Measurements from ENCODE around the gene SPEF1. TPM values are rescaled to one million over a fixed set of nuclear protein-coding genes. Genes with fewer than 3 reads are reported as not detected.

Gene SPEF1
- total RNA-seq, 4 donors from 2014 or later, result 0.26 to 1.3 (median 0.37) TPM; not detected in 1

DNA sequence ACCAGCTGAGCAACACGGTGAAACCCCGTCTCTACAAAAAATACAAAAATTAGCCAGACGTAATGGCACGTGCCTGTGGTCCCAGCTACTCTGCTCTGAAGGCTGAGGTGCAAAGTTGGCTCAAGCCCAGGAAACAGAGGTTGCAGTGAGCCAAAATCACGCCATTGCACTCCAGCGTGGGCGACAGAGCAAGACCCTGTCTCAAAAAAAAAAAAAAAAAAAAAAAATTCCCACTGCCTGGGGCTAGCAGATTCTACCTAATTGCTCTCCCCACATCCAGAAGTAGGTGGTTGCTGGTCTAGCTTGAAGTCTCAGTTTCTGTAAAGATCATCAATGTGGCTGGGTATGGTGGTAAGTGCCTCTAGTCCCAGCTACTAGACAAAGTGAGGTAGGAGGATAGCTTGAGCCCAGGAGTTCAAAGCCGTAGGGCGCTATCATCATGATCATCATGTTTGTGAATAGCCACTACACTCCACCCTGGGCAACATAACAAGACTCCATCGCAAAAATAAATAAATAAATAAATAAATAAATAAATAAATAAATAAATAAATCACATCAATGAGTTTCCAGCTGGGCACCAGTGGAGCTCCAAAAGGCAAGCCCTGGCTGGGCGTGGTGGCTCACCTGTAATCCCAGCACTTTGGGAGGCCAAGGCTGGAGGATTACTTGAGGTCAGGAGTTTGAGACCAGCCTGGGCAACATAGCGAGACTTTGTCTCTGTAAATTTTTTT is 32.8 kb upstream of the SPEF1 start:
- no peaks in the 10 kb centered on the region for H3K27me3 ChIP-seq
- DNase-seq, result no peak
- intact Hi-C loops (cut with DNase I; ENCODE audit: low total_unique reads), result no loop called here
- no peak for TF ChIP-seq POLR2A (IDR thresholded peaks at IDR 0.05)
- TF ChIP-seq, protein P1, sequence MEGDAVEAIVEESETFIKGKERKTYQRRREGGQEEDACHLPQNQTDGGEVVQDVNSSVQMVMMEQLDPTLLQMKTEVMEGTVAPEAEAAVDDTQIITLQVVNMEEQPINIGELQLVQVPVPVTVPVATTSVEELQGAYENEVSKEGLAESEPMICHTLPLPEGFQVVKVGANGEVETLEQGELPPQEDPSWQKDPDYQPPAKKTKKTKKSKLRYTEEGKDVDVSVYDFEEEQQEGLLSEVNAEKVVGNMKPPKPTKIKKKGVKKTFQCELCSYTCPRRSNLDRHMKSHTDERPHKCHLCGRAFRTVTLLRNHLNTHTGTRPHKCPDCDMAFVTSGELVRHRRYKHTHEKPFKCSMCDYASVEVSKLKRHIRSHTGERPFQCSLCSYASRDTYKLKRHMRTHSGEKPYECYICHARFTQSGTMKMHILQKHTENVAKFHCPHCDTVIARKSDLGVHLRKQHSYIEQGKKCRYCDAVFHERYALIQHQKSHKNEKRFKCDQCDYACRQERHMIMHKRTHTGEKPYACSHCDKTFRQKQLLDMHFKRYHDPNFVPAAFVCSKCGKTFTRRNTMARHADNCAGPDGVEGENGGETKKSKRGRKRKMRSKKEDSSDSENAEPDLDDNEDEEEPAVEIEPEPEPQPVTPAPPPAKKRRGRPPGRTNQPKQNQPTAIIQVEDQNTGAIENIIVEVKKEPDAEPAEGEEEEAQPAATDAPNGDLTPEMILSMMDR (IDR thresholded peaks at IDR 0.05), result no peak
- H3K36me3 ChIP-seq, result no peaks in the 10 kb centered on the region
- H3K9me3 ChIP-seq, result no peaks in the 10 kb centered on the region
- peak overlapping the region; percentile 93 to 97 for H3K27ac ChIP-seq
- peaks cover 7 to 16% of the 10 kb centered on the region in 2 donors for H3K4me1 ChIP-seq
- H3K4me3 ChIP-seq, result no peak overlapping the region

DNA sequence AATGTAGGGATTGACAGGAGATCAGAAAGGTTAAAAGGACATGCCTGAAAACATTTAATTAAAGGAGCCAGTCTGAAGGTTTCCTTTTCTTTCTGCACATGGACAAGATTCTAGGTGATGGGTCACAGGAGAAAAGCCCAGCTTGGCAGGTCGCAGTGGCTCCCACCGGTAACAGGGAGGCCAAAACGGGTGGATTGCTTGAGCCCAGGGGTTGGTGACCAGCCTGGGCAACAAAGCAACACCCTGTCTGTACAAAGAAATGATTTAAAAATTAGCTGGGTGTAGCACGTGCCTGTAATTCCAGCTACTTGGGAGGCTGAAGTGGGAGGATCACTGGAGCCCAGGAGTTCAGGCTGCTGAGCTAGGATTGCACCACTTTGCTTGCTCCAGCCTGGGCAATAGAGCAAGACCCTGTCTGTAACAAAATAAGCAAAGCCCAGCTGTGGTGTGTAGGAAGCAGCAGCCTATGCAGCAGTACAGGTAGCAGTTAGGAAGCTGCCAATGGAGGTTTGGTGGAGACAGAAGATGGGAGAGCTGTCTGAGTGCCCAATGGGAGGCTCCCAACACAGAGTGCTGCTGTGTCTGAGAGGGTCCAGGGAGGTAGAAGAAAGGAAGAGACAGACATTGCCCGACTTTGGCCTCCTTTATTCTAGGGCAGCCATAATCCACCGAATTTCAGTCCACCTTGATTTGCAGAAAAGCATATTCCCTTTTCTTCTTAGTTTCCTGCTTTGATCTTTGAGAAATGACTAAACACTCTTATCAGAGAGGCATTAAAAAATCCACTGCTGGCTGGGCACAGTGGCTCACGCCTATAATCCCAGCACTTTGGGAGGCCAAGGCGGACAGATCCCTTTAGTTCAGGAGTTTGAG is 32.0 kb upstream of the SPEF1 start:
- intact Hi-C loops (cut with DNase I; ENCODE audit: low total_unique reads), result no loop called here
- Histone ChIP-seq H3K27me3 (no peaks in the 10 kb centered on the region), H3K4me1 (peaks cover 7 to 18% of the 10 kb centered on the region in 2 donors)

DNA sequence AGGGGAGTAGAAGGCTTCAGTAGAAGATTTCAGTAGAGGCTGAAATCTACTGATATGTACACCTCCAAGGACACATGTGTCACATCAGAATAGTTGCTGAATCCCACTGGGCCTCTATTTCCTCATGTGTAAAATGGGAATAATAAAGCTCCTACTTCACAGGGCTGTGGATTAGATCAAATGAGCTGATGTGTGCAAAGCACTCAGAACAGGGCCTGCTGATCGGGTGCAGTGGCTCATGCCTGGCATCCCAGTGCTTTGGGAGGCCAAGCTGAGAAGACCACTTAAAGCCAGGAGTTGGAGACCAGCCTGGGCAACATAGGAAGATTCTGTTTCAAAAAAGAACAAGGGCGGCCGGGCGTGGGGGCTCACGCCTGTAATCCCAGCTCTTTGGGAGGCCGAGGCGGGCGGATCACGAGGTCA is 31.0 kb upstream of the SPEF1 start:
- intact Hi-C loops (cut with DNase I; ENCODE audit: low total_unique reads), result no loop called here
- TF ChIP-seq, protein P1 (IDR thresholded peaks at IDR 0.05), result no peak
- no peak for TF ChIP-seq POLR2A (IDR thresholded peaks at IDR 0.05)
- Histone ChIP-seq H3K27me3 (no peaks in the 10 kb centered on the region), H3K27ac (peak overlapping the region; percentile 93 to 97), H3K9me3 (no peaks in the 10 kb centered on the region), H3K4me3 (no peak overlapping the region), H3K4me1 (peaks cover 8 to 27% of the 10 kb centered on the region in 2 donors), H3K36me3 (no peaks in the 10 kb centered on the region)
- DNase-seq, result no peak

More for the DNA sequence above, 32.0 kb upstream of the SPEF1 start:
- DNase-seq, result no peak
- Histone ChIP-seq H3K4me3 (no peak overlapping the region), H3K36me3 (no peaks in the 10 kb centered on the region), H3K27ac (peak overlapping the region; percentile 93 to 97), H3K9me3 (no peaks in the 10 kb centered on the region)
- no peak for TF ChIP-seq POLR2A (IDR thresholded peaks at IDR 0.05)
- TF ChIP-seq, protein P1 (IDR thresholded peaks at IDR 0.05), result no peak

DNA sequence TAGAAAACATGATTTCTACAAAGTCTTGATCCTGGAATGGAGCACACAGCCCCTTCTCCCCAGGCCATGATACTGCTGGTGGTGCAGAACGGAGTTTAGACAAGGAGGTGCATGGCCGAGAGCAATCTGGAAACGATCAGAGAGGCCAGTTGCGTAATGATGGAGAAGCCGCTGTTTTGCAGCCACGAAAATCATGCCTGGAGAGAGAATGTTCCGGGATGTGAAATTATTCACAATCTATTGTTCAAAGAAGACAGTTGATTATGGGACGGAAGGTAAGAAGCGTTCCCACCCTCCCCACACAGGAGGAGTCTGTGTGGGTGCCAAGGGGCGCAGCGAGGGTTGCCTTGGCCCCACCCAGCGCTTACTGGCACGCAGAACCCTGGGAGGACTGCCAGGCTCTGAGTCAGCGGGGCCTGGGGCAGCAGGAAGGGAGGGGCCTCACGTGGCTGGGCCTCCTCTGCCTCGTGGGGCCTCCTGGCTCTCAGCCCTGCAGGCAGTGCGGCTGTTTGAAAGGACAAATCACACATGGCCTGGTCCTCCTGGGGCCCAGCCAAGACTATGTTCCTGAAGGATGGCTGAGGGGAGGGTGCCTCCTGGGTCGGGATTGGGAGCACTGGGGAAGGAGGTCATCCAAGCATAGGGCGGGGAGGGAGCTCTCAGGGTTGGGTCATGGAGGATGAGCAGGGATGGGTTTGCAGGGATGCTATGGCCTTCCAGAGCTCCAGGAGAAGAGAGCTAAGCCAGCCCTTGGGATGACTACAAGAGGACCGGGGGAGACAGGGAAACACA is 30.4 kb upstream of the SPEF1 start:
- TF ChIP-seq, protein P1 (IDR thresholded peaks at IDR 0.05), result peak in 1 of 4 experiments; percentile 0
- peak; percentile 33 to 61 for TF ChIP-seq POLR2A (IDR thresholded peaks at IDR 0.05)
- no peaks in the 10 kb centered on the region for H3K27me3 ChIP-seq
- peak overlapping the region; percentile 25 to 27 for H3K4me3 ChIP-seq
- intact Hi-C loops (cut with DNase I; ENCODE audit: low total_unique reads), result no loop called here
- peak; percentile 99 to 100 for DNase-seq
- H3K27ac ChIP-seq, result peak overlapping the region; percentile 93 to 97
- H3K9me3 ChIP-seq, result no peaks in the 10 kb centered on the region
- H3K36me3 ChIP-seq, result no peaks in the 10 kb centered on the region
- H3K4me1 ChIP-seq, result peaks cover 13 to 33% of the 10 kb centered on the region in 2 donors
